HEK293T (cell line): ENCODE data around the gene UTS2R.

Experiments used
- CTCF ChIA-PET: fragments of 350-600 bp; formaldehyde crosslinking; extraction: SDS; loops from one replicate; lab custom pipeline; 2021; ENCODE audit warnings: antibody characterized with exemption, inconsistent platforms; lab: Yijun Ruan, JAX
- POLR2A ChIA-PET: fragments of 350-600 bp; formaldehyde crosslinking; extraction: SDS; loops from one replicate; lab custom pipeline; 2020; ENCODE audit warnings: antibody characterized with exemption, inconsistent platforms; lab: Yijun Ruan, JAX
- DNase-seq: peaks from one replicate; pipeline ENCODE4 v3.0.0; 2012; ENCODE audit warnings: mixed read lengths; ENCODE audit errors: extremely low spot score
- ARNT ChIP-seq: fragments of 450-650 bp; IDR thresholded peaks from 2 replicates; pipeline ENCODE4 v1.6.1; 2017; ENCODE audit warnings: mild to moderate bottlenecking
- BHLHE40 ChIP-seq: fragments of 450-650 bp; IDR thresholded peaks from 2 replicates; pipeline ENCODE4 v1.6.1; 2016; ENCODE audit warnings: mild to moderate bottlenecking, moderate library complexity, borderline replicate concordance
- CTBP1 ChIP-seq: fragments of 450-650 bp; IDR thresholded peaks from 2 replicates; pipeline ENCODE4 v1.6.1; 2016; ENCODE audit warnings: borderline replicate concordance
- ELF4 ChIP-seq: fragments of 450-650 bp; IDR thresholded peaks from 2 replicates; pipeline ENCODE4 v1.6.1; 2017; ENCODE audit warnings: antibody characterized with exemption
- FOXA1 ChIP-seq: fragments of 450-650 bp; IDR thresholded peaks from 2 replicates; pipeline ENCODE4 v1.6.1; 2016; ENCODE audit warnings: mild to moderate bottlenecking
- FOXK2 ChIP-seq: fragments of 450-650 bp; IDR thresholded peaks from 2 replicates; pipeline ENCODE4 v1.6.1; 2016; ENCODE audit warnings: mild to moderate bottlenecking
- FOXM1 ChIP-seq: fragments of 450-650 bp; IDR thresholded peaks from 2 replicates; pipeline ENCODE4 v1.6.1; 2017; ENCODE audit warnings: mild to moderate bottlenecking, borderline replicate concordance
- HDGF ChIP-seq: fragments of 450-650 bp; IDR thresholded peaks from 2 replicates; pipeline ENCODE4 v1.6.1; 2017; ENCODE audit warnings: antibody characterized with exemption, borderline replicate concordance
- L3MBTL2 ChIP-seq: fragments of 450-650 bp; conservative IDR thresholded peaks from 2 replicates; pipeline ENCODE4 v1.6.1; 2016; ENCODE audit warnings: mild to moderate bottlenecking
- LEF1 ChIP-seq: fragments of 450-650 bp; IDR thresholded peaks from 2 replicates; pipeline ENCODE4 v1.6.1; 2017; ENCODE audit warnings: mild to moderate bottlenecking, borderline replicate concordance
- NFRKB ChIP-seq: fragments of 450-650 bp; IDR thresholded peaks from 2 replicates; pipeline ENCODE4 v1.6.1; 2016; ENCODE audit warnings: mild to moderate bottlenecking, moderate library complexity
- PKNOX1 ChIP-seq: fragments of 450-650 bp; IDR thresholded peaks from 2 replicates; pipeline ENCODE4 v1.6.1; 2016
- SP1 ChIP-seq: fragments of 450-650 bp; IDR thresholded peaks from 2 replicates; pipeline ENCODE4 v1.6.1; 2017
- SUZ12 ChIP-seq: fragments of 450-650 bp; IDR thresholded peaks from 2 replicates; pipeline ENCODE4 v1.6.1; 2016; ENCODE audit warnings: mild to moderate bottlenecking
- TARDBP ChIP-seq: fragments of 450-650 bp; IDR thresholded peaks from 2 replicates; pipeline ENCODE4 v1.6.1; 2016
- ZNF384 ChIP-seq: fragments of 450-650 bp; IDR thresholded peaks from 2 replicates; pipeline ENCODE4 v1.6.1; 2016

Gene UTS2R

GRCh38 chr17:82415336-82415735, 43.8 kb downstream of the UTS2R start:
- ChIA-PET POLR2A (no interaction called here), CTCF (interaction anchor here (1.1 kb wide), 1 partner anchor 48 kb away, joined by 4 read pairs; no protein-coding TSS in a partner anchor)
- DNase-seq = no peak
- TF ChIP-seq L3MBTL2 = no peak
- TF ChIP-seq SUZ12 = no peak
- no peak for TF ChIP-seq NFRKB

GRCh38 chr17:82415786-82416185, 44.2 kb downstream of the UTS2R start:
- DNase-seq = no peak
- POLR2A ChIA-PET = no interaction called here
- CTCF ChIA-PET = no interaction called here
- no peak for TF ChIP-seq BHLHE40
- TF ChIP-seq FOXA1 = no peak
- TF ChIP-seq SUZ12 = no peak
- no peak for TF ChIP-seq ELF4

GRCh38 chr17:82416264-82416663, 44.7 kb downstream of the UTS2R start:
- TF ChIP-seq SP1 = no peak
- TF ChIP-seq LEF1 = no peak
- no peak for TF ChIP-seq ARNT
- no peak for TF ChIP-seq HDGF
- TF ChIP-seq FOXA1 = no peak
- no peak for TF ChIP-seq FOXM1
- no peak for TF ChIP-seq ELF4
- no peak for TF ChIP-seq FOXK2
- TF ChIP-seq ZNF384 = no peak
- no peak for TF ChIP-seq TARDBP
- TF ChIP-seq NFRKB = no peak
- DNase-seq = no peak
- ChIA-PET POLR2A (no interaction called here), CTCF (no interaction called here)

GRCh38 chr17:82416771-82417170, 45.2 kb downstream of the UTS2R start:
- CTCF ChIA-PET = no interaction called here
- POLR2A ChIA-PET = no interaction called here
- no peak for DNase-seq
- TF ChIP-seq SUZ12 = no peak
- no peak for TF ChIP-seq FOXK2
- TF ChIP-seq FOXM1 = no peak
- no peak for TF ChIP-seq TARDBP
- TF ChIP-seq FOXA1 = no peak
- no peak for TF ChIP-seq NFRKB
- no peak for TF ChIP-seq BHLHE40
- TF ChIP-seq SP1 = no peak
- no peak for TF ChIP-seq ELF4
- TF ChIP-seq CTBP1 = no peak
- TF ChIP-seq PKNOX1 = no peak
- TF ChIP-seq ARNT = no peak
- no peak for TF ChIP-seq LEF1
- no peak for TF ChIP-seq ZNF384
- TF ChIP-seq L3MBTL2 = no peak
- TF ChIP-seq HDGF = no peak

DNA sequence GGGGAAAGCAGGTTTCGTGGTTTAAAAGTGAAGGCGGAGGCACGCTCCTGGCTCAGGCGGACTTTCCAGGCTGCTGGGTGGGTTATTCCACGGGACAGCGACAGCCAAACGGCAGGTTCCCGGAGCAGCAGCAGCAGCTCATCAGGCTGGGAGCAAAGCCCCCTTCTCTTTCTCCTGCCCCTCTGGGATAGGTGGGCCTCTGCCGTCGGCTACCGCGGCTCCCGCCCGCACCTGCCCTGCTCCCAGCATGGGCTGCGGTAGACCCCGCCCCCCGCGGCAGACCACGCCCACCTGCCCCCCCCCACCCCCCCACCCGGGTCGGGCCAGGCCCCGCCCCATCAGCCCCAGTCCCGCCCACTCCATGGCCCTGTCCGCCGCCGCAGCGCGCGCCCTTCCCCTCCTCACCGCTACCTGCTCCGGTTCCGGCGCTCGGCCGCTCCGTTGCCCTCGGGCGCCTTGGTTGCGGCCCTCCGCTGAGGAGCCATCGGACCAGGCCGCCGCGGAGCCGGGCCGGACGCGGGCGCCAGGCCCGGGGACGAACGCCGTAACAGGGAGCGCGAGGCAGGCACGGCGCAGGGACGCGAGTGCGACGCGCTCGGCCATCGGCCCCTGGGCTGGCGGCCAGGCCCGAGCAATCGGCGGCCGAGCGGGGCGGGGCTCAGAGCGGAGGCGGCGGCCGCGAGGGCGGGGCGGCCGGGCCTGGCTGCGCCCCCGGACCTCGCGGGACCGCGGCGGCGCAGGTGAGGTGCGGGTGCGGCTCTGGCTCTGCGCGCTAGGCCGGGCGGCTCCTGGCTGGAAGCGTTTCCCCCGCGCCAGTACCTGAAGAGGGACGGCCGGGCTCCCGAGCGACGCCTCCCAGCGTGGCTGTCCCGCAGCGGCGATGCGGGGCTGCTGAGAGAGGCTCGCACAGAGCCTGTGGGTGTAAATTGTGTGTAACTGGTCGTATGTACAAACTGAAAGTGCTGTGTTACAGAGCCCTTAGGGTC, 46.7 kb downstream of the UTS2R start, which contains the start of the genes HEXD and OGFOD3:
Gene HEXD (plus strand): TSS at position 347 of the 986 bp plus-strand sequence. CDS start 1,453 bp downstream, outside the sequence.
Gene OGFOD3 (minus strand): TSS at position 586 of the 986 bp plus-strand sequence. CDS start 101 bp downstream, at position 485.
- POLR2A ChIA-PET = interaction anchor here (1.1 to 1.2 kb wide), 2 partner anchors 27 to 52 kb away, joined by 3 read pairs; no protein-coding TSS in a partner anchor

More for the DNA sequence above, 46.7 kb downstream of the UTS2R start, which contains the start of the genes HEXD and OGFOD3:
- DNase-seq = peak; percentile 98
- CTCF ChIA-PET = interaction anchor here (0.6 to 1.0 kb wide), 2 partner anchors 9 to 28 kb away, joined by 3 to 5 read pairs; no protein-coding TSS in a partner anchor
- TF ChIP-seq TARDBP = no peak
- no peak for TF ChIP-seq SUZ12
- no peak for TF ChIP-seq HDGF
- no peak for TF ChIP-seq BHLHE40
- no peak for TF ChIP-seq ZNF384
- TF ChIP-seq NFRKB = no peak
- TF ChIP-seq FOXM1 = peak; percentile 93
- TF ChIP-seq CTBP1 = no peak
- no peak for TF ChIP-seq PKNOX1
- no peak for TF ChIP-seq ELF4
- TF ChIP-seq FOXA1 = no peak
- no peak for TF ChIP-seq SP1
- peak; percentile 49; the same call in 1 of the 2 replicates for TF ChIP-seq LEF1
- TF ChIP-seq L3MBTL2 = peak; percentile 45
- TF ChIP-seq FOXK2 = no peak
- peak; percentile 88 for TF ChIP-seq ARNT
